ENCODE results near the gene ZCCHC9. TPM values are rescaled to one million over a fixed set of nuclear protein-coding genes. Genes with fewer than 3 reads are reported as not detected.

Gene ZCCHC9
- total RNA-seq, 2 donors from 2014 or later, result 19.4 to 30.1 TPM

GRCh38 chr5:81359108-81359507 is 57.7 kb downstream of the ZCCHC9 start:
- 35% methylated on average over 5 of the region's 5 CpGs for WGBS
- Histone ChIP-seq H3K27me3 (replicated peaks; ENCODE audit: insufficient read depth) (no peaks in the 10 kb centered on the region), H3K4me3 (no peak overlapping the region), H3K9me3 (no peaks in the 10 kb centered on the region), H3K4me1 (replicated peaks) (no peaks in the 10 kb centered on the region), H3K36me3 (no peaks in the 10 kb centered on the region), H3K27ac (no peak overlapping the region)
- DNase-seq (ENCODE audit: low spot score), result no peak
- intact Hi-C loops (cut with DNase I), result no loop called here
- no peak for TF ChIP-seq POLR2A (IDR thresholded peaks at IDR 0.05)
- TF ChIP-seq POLR2AphosphoS5 (IDR thresholded peaks at IDR 0.05), result no peak
- no peak for TF ChIP-seq CTCF (IDR thresholded peaks at IDR 0.05)

GRCh38 chr5:81359881-81360280 is 58.5 kb downstream of the ZCCHC9 start:
- intact Hi-C loops (cut with DNase I), result no loop called here
- H3K27ac ChIP-seq, result no peak overlapping the region
- no peak for TF ChIP-seq POLR2A (IDR thresholded peaks at IDR 0.05)
- no peak for TF ChIP-seq CTCF (IDR thresholded peaks at IDR 0.05)
- TF ChIP-seq POLR2AphosphoS5 (IDR thresholded peaks at IDR 0.05), result no peak
- no peaks in the 10 kb centered on the region for H3K27me3 ChIP-seq (replicated peaks; ENCODE audit: insufficient read depth)
- H3K36me3 ChIP-seq, result no peaks in the 10 kb centered on the region
- H3K4me1 ChIP-seq (replicated peaks), result no peaks in the 10 kb centered on the region
- H3K4me3 ChIP-seq, result no peak overlapping the region
- 58% methylated on average over 2 of the region's 2 CpGs for WGBS
- no peak for DNase-seq (ENCODE audit: low spot score)
- no peaks in the 10 kb centered on the region for H3K9me3 ChIP-seq

GRCh38 chr5:81360640-81361039 is 59.3 kb downstream of the ZCCHC9 start:
- no peak overlapping the region for H3K4me3 ChIP-seq
- no peak overlapping the region for H3K27ac ChIP-seq
- no peaks in the 10 kb centered on the region for H3K27me3 ChIP-seq (replicated peaks; ENCODE audit: insufficient read depth)
- no peaks in the 10 kb centered on the region for H3K36me3 ChIP-seq
- 85% methylated on average over 4 of the region's 4 CpGs for WGBS
- intact Hi-C loops (cut with DNase I), result no loop called here
- no peaks in the 10 kb centered on the region for H3K9me3 ChIP-seq
- no peaks in the 10 kb centered on the region for H3K4me1 ChIP-seq (replicated peaks)
- TF ChIP-seq POLR2AphosphoS5 (IDR thresholded peaks at IDR 0.05), result no peak
- no peak for TF ChIP-seq POLR2A (IDR thresholded peaks at IDR 0.05)
- TF ChIP-seq CTCF (IDR thresholded peaks at IDR 0.05), result no peak
- no peak for DNase-seq (ENCODE audit: low spot score)

- Histone ChIP-seq H3K4me1 (replicated peaks) (no peaks in the 10 kb centered on the region), H3K4me3 (no peak overlapping the region), H3K9me3 (no peaks in the 10 kb centered on the region), H3K36me3 (no peaks in the 10 kb centered on the region), H3K27me3 (replicated peaks; ENCODE audit: insufficient read depth) (no peaks in the 10 kb centered on the region), H3K27ac (no peak overlapping the region)
- TF ChIP-seq POLR2A (IDR thresholded peaks at IDR 0.05), result no peak
- TF ChIP-seq CTCF (IDR thresholded peaks at IDR 0.05), result no peak
- TF ChIP-seq POLR2AphosphoS5 (IDR thresholded peaks at IDR 0.05), result no peak
- 95% methylated on average over 2 of the region's 2 CpGs for WGBS
- intact Hi-C loops (cut with DNase I), result no loop called here
- no peak for DNase-seq (ENCODE audit: low spot score)
These were observed 60.2 kb downstream of the ZCCHC9 start for GRCh38 chr5:81361600-81361999.

Other genes starting within 250 kb of the ZCCHC9 start
- 10 to 100 TPM in 1 of 2 donors, 1 to 10 TPM in 1; 9.8 to 25.4 TPM for gene CKMT2, start 68.3 kb upstream of the ZCCHC9 start, total RNA-seq
- gene ACOT12, start 92.5 kb downstream of the ZCCHC9 start, total RNA-seq, result 1 to 10 TPM in 1 of 2 donors, not detected in 1; 1.0 TPM

Measured in prostate gland (tissue), 2 donors.